Right lobe of liver (tissue), 4 donors: ENCODE data around the gene LRCH1.
"Not testable (repeated sequence)": the region's sequence is repeated elsewhere in the genome, so short reads cannot be mapped to it uniquely, and the experiment has no call there.

ENCODE experiments used
- POLR2A ChIP-seq: fragments of 450-650 bp; IDR thresholded peaks from one replicate; pipeline ENCODE4 v1.6.1; 2017; ENCODE audit warnings: antibody characterized with exemption, mild to moderate bottlenecking
- TF ChIP-seq, protein P1 (sequence below), 4 donors: fragments of 200-600 bp in 3 of 4; fragments of 450-650 bp in 1 of 4; IDR thresholded peaks; one replicate each; pipeline versions ENCODE4 v1.5.1 to v1.8.0; 2016 to 2022; ENCODE audit warnings: antibody characterized with exemption in 4 of 4, mild to moderate bottlenecking in 2 of 4
- donor health status: DM: no; HTN: no; CAD: no.
- donor health status: DM: no; HTN: no; CAD: no.
- donor health status: DM: no; HTN: yes; CAD: no.

DNA sequence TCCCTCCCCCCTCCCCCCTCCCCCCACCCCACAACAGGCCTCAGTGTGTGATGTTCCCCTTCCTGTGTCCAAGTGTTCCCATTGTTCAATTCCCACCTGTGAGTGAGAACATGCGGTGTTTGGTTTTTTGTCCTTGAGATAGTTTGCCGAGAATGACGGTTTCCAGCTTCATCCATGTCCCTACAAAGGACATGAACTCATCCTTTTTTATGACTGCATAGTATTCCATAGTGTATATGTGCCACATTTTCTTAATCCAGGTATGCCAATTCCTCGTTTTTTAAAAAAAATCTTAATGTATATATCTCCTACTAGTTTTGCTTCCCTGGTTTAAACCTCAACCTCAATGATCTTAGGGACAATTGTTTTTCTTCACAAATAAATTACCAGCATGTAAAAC, 217.0 kb downstream of the LRCH1 start:
- TF ChIP-seq, protein P1, sequence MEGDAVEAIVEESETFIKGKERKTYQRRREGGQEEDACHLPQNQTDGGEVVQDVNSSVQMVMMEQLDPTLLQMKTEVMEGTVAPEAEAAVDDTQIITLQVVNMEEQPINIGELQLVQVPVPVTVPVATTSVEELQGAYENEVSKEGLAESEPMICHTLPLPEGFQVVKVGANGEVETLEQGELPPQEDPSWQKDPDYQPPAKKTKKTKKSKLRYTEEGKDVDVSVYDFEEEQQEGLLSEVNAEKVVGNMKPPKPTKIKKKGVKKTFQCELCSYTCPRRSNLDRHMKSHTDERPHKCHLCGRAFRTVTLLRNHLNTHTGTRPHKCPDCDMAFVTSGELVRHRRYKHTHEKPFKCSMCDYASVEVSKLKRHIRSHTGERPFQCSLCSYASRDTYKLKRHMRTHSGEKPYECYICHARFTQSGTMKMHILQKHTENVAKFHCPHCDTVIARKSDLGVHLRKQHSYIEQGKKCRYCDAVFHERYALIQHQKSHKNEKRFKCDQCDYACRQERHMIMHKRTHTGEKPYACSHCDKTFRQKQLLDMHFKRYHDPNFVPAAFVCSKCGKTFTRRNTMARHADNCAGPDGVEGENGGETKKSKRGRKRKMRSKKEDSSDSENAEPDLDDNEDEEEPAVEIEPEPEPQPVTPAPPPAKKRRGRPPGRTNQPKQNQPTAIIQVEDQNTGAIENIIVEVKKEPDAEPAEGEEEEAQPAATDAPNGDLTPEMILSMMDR (IDR thresholded peaks at IDR 0.05) = not testable (repeated sequence)
- not testable (repeated sequence) for TF ChIP-seq POLR2A
